Rectal smooth muscle tissue (tissue), 1 donor: Measurements from ENCODE around the gene HOXA4.

Experiments
- H3K27ac ChIP-seq: one replicate; pipeline ENCODE4 v1.7.0; 2013; ENCODE audit warnings: low read depth, low read length, inconsistent platforms
- H3K27me3 ChIP-seq: one replicate; pipeline ENCODE4 v1.7.0; 2013; ENCODE audit warnings: low read length; ENCODE audit not compliant: control insufficient read depth, insufficient read depth
- H3K36me3 ChIP-seq: one replicate; pipeline ENCODE4 v1.7.0; 2013; ENCODE audit warnings: low read length; ENCODE audit not compliant: control insufficient read depth, insufficient read depth
- H3K4me1 ChIP-seq: one replicate; pipeline ENCODE4 v1.7.0; 2013; ENCODE audit warnings: low read length; ENCODE audit not compliant: control insufficient read depth, insufficient read depth
- H3K4me3 ChIP-seq: one replicate; pipeline ENCODE4 v1.7.0; 2013; ENCODE audit warnings: low read length
- H3K9ac ChIP-seq: one replicate; pipeline ENCODE4 v1.7.0; 2013; ENCODE audit warnings: low read length

HOXA4 gene

GRCh38 chr7:27145165-27145913 is 14.8 kb upstream of the HOXA4 start:
- Histone ChIP-seq H3K27ac (peak overlapping the region; percentile 52), H3K27me3 (no peaks in the 10 kb centered on the region), H3K4me3 (peak overlapping the region; percentile 40), H3K4me1 (peaks cover 14% of the 10 kb centered on the region), H3K36me3 (peaks cover 12% of the 10 kb centered on the region), H3K9ac (no peak overlapping the region)

DNA sequence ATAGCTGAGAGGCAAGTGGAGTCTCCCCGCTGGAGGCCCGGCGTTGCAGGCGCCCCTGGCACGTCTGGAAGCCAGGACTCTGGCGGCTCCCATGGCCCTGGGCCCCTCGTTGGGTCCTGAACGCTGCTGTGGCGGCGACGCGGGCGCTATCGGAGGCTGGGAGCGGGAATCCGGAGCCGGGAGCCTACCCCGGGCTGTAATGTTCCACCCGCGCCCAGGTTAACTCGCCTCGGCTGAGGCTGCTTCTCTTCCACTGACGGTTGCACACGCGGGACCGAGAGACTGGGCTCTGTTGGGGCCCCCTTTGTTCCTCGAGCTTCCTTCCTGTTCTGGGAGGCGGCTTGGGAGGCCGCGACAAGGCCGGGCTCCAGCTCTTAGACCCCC is 14.2 kb upstream of the HOXA4 start:
- peaks cover 14% of the 10 kb centered on the region for H3K4me1 ChIP-seq
- no peak overlapping the region for H3K9ac ChIP-seq

GRCh38 chr7:27143950-27144780 is 13.6 kb upstream of the HOXA4 start:
- H3K27me3 ChIP-seq: no peaks in the 10 kb centered on the region
- peak overlapping the region; percentile 52 for H3K27ac ChIP-seq
- H3K4me1 ChIP-seq: peaks cover 14% of the 10 kb centered on the region
- H3K36me3 ChIP-seq: peaks cover 12% of the 10 kb centered on the region
- H3K9ac ChIP-seq: peak overlapping the region; percentile 34
- H3K4me3 ChIP-seq: peak overlapping the region; percentile 83

More for the DNA sequence above, 14.2 kb upstream of the HOXA4 start:
- H3K27ac ChIP-seq: peak overlapping the region; percentile 52
- H3K4me3 ChIP-seq: peak overlapping the region; percentile 33
- peaks cover 12% of the 10 kb centered on the region for H3K36me3 ChIP-seq
- no peaks in the 10 kb centered on the region for H3K27me3 ChIP-seq

GRCh38 chr7:27143023-27143949 is 12.7 kb upstream of the HOXA4 start, which contains the start of gene HOXA5:
TSS of gene HOXA5 (minus strand) at chr7:27143681. CDS start at chr7:27143607, 74 bp downstream.
- H3K9ac ChIP-seq: peak within 1 kb of the TSS; percentile 70

DNA sequence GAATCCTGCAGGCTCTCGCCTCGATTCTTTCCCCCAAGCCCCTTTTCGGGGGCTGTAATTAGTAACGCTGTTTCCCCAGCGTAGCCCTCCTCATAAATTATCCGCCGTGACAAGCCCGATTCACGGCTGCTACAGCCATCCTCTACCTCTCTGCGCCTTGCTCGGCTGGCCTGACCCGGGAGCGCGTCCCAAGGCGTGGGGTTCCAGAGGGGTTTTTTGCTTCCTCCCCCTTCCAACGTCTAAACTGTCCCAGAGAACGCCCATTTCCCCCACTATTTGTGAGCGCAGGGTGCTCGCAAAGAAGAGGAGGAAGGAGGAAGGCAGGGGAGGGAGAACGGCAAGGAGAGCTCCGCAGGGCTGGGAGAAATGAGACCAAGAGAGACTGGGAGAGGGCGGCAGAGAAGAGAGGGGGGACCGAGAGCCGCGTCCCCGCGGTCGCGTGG is 12.0 kb upstream of the HOXA4 start:
- Histone ChIP-seq H3K4me3 (peak overlapping the region; percentile 83), H3K4me1 (peaks cover 10% of the 10 kb centered on the region), H3K9ac (peak overlapping the region; percentile 70), H3K27ac (peak overlapping the region; percentile 78), H3K36me3 (peaks cover 12% of the 10 kb centered on the region), H3K27me3 (no peaks in the 10 kb centered on the region)

More at GRCh38 chr7:27143023-27143949, 12.7 kb upstream of the HOXA4 start, which contains the start of gene HOXA5:
- peak within 1 kb of the TSS; percentile 83 for H3K4me3 ChIP-seq
- no peaks in the 10 kb centered on the region for H3K27me3 ChIP-seq
- H3K4me1 ChIP-seq: peaks cover 11% of the 10 kb centered on the region
- peak within 1 kb of the TSS; percentile 78 for H3K27ac ChIP-seq
- H3K36me3 ChIP-seq: peaks cover 12% of the 10 kb centered on the region

GRCh38 chr7:27141923-27142579 is 11.5 kb upstream of the HOXA4 start:
- no peaks in the 10 kb centered on the region for H3K27me3 ChIP-seq

GRCh38 chr7:27141137-27141922 is 10.8 kb upstream of the HOXA4 start:
- Histone ChIP-seq H3K4me1 (peaks cover 13% of the 10 kb centered on the region), H3K36me3 (peaks cover 12% of the 10 kb centered on the region), H3K9ac (no peak overlapping the region), H3K27me3 (no peaks in the 10 kb centered on the region), H3K4me3 (peak overlapping the region; percentile 83), H3K27ac (peak overlapping the region; percentile 78)

More at GRCh38 chr7:27141923-27142579, 11.5 kb upstream of the HOXA4 start:
- peak overlapping the region; percentile 83 for H3K4me3 ChIP-seq
- H3K27ac ChIP-seq: peak overlapping the region; percentile 78
- peaks cover 11% of the 10 kb centered on the region for H3K4me1 ChIP-seq
- peak overlapping the region; percentile 70 for H3K9ac ChIP-seq
- H3K36me3 ChIP-seq: peaks cover 12% of the 10 kb centered on the region

- no peaks in the 10 kb centered on the region for H3K27me3 ChIP-seq
- H3K36me3 ChIP-seq: peaks cover 8% of the 10 kb centered on the region
- peaks cover 19% of the 10 kb centered on the region for H3K4me1 ChIP-seq
- H3K4me3 ChIP-seq: peak overlapping the region; percentile 61
- H3K9ac ChIP-seq: no peak overlapping the region
- peak overlapping the region; percentile 73 for H3K27ac ChIP-seq
These were observed 9.7 kb upstream of the HOXA4 start for GRCh38 chr7:27140126-27140857.

DNA sequence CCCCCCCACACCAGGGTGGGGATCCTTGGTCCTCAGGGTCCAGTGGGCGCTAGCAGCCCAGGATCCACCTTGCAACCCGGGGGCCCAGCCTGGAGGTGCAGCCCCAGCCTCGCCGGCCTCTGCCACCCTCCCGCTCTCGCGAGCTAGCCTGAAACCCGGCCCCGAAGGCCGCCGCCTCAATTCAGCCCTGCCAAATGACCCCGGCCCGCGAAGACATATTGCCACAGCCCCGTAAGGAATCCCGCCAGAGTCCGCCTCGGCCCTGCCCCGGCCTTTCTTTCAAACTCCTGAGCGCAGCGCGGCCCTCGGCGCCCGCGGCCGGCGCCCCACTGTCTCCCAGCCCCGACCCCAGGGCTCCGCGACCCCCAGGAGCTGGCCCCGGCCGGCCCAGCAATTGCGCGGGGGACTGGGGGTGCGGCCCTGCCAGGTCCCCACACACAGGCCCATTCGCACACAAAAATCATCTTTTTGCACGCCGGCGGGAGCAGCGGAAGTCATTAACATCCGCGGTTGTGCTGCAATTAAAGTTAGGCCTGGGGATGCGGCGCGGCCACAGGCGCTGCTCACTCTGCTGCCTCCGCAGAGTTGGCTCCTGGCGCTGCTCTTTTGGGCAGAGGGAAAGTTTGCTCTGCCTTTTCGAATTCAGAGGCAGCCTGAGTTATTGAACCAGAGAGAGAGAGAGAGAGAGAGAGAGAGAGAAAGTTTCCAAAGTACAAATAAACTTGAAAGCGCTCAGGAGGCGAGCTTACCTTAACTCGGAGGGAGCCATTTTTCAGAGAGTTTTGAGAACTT is 9.0 kb upstream of the HOXA4 start:
- Histone ChIP-seq H3K9ac (no peak overlapping the region), H3K4me1 (peaks cover 22% of the 10 kb centered on the region), H3K27ac (peak overlapping the region; percentile 73), H3K4me3 (peak overlapping the region; percentile 61), H3K36me3 (peaks cover 5% of the 10 kb centered on the region), H3K27me3 (no peaks in the 10 kb centered on the region)

DNA sequence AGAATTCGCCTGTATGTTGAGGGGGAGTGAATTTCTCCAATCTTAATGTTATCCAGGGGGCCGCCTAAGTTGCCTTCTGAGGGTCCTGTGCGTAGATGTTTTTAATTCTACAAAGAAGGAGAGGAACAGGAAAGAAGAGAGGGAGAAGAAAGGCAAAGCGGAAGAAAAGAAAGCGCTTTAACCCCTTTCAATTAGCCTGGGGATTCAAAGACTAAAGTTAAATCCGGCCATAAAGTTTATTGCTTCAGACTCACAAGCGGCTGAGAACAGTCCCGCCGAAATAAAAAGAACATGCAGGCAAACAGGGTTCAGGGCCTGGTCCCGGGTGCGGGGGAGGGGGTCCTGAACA is 8.4 kb upstream of the HOXA4 start:
- Histone ChIP-seq H3K4me3 (peak overlapping the region; percentile 61), H3K27ac (peak overlapping the region; percentile 74), H3K4me1 (peaks cover 26% of the 10 kb centered on the region), H3K27me3 (no peaks in the 10 kb centered on the region), H3K9ac (no peak overlapping the region), H3K36me3 (peaks cover 2% of the 10 kb centered on the region)
